Activated T-helper 2 cell treated with anti-CD3 and anti-CD28 coated beads, Interferon-gamma antibody, Interleukin-2, Interleukin-4, amounts not matched to agents 10 μg/mL and 5 μg/mL and 100 μg/mL, durations not matched to agents 14 hours and 24 hours and 36 hours (primary cell): ENCODE data around the gene ARMH4. TPM values are rescaled to one million over a fixed set of nuclear protein-coding genes. Genes with fewer than 3 reads are reported as not detected.

Source experiments
- DNase-seq: peaks from one replicate; pipeline ENCODE4 v3.0.0; 2021; ENCODE audit warnings: low spot score
- H3K27ac Mint-ChIP-seq: one replicate; pipeline ENCODE4 v1.8.0; 2021; ENCODE audit warnings: mixed read lengths
- H3K27me3 Mint-ChIP-seq: one replicate; pipeline ENCODE4 v1.8.0; 2021; ENCODE audit warnings: low read depth, mixed read lengths
- H3K36me3 Mint-ChIP-seq: one replicate; pipeline ENCODE4 v1.8.0; 2021; ENCODE audit warnings: low read depth, mixed read lengths
- H3K4me1 Mint-ChIP-seq: one replicate; pipeline ENCODE4 v1.8.0; 2021; ENCODE audit warnings: low read depth, mixed read lengths
- H3K4me3 Mint-ChIP-seq: one replicate; pipeline ENCODE4 v1.8.0; 2021; ENCODE audit warnings: low read depth, mild to moderate bottlenecking, moderate library complexity, mixed read lengths
- H3K9me3 Mint-ChIP-seq: one replicate; pipeline ENCODE4 v1.8.0; 2021; ENCODE audit warnings: mixed read lengths
- intact Hi-C: fragments of 100-400 bp; cut with micrococcal nuclease; formaldehyde crosslinking; loops from one replicate; pipeline ENCODE4 v1.15.1; 2023
- total RNA-seq: library from RNA; stranded (reverse); gene quantifications from 2 replicates; pipeline ENCODE4 v1.2.3, GENCODE V29; 2022

The ARMH4 gene
- total RNA-seq, 1 donor from 2014 or later, result 0.18 TPM

DNA sequence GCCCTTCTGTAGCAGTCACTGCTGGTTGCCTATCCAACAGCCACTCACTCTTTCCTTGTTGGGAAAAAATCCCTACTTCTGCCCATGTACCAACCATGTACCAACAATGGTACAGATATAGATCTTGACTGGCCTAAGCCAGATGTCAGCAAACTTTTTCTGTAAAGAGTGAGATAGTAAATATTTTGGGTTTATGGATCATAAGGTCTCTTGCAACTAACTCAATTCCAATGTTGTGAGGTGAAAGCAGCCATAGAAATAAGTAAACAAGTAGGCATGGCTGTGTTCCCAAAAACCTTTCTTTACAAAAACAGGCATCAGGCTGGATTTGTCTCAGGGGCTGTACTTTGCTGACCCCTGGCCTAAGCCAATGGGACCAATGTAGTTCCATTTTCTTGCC, 73.5 kb downstream of the ARMH4 start:
- Mint-ChIP-seq H3K27me3 (no peaks in the 10 kb centered on the region), H3K36me3 (no peaks in the 10 kb centered on the region), H3K27ac (no peak overlapping the region), H3K9me3 (no peaks in the 10 kb centered on the region), H3K4me1 (peaks cover 4% of the 10 kb centered on the region), H3K4me3 (no peak overlapping the region)
- DNase-seq, result no peak
- intact Hi-C loops, result no loop called here

DNA sequence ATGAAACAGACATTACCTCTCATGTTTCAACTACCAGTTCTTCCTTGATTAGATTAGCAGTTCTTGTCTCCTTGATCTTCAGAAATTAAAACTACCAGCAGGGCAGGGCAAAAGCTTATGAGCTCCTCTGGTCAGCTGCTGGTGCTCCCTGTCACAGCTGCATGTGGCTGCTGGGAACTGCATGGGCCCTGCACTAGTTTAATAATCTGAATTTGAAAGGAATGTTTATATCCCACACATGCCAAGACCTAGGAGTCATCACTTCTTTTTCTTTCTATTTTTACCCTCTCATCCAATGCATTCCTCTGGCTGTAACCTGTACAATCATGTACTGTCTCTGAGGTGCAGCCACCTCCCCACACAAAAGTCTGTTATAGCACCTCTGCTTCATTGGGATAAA, 73.9 kb downstream of the ARMH4 start:
- Mint-ChIP-seq H3K27me3 (no peaks in the 10 kb centered on the region), H3K4me3 (no peak overlapping the region), H3K9me3 (no peaks in the 10 kb centered on the region), H3K36me3 (no peaks in the 10 kb centered on the region), H3K4me1 (peaks cover 4% of the 10 kb centered on the region), H3K27ac (no peak overlapping the region)
- intact Hi-C loops, result no loop called here
- no peak for DNase-seq

DNA sequence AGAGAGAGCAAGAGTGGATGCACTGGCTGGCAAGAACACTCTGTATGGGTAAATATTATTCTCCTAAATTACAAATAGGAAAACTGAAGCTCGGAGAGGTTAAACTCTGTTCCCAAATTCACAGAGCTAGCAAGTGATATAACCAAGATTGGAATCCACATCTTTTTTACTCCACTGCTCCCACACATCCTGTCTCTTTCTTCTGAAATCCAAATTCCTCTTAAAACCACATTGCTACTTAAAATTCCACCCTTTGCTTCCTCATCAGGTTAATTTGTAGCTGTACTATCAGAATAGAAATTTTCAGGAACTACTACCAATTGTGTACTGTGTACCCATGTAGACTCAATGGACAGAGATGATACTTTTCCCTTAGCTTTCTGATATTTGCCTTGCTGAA, 74.4 kb downstream of the ARMH4 start:
- Mint-ChIP-seq H3K9me3 (no peaks in the 10 kb centered on the region), H3K27me3 (no peaks in the 10 kb centered on the region), H3K4me1 (peaks cover 1% of the 10 kb centered on the region), H3K27ac (no peak overlapping the region), H3K36me3 (no peaks in the 10 kb centered on the region), H3K4me3 (no peak overlapping the region)
- intact Hi-C loops, result no loop called here
- no peak for DNase-seq

DNA sequence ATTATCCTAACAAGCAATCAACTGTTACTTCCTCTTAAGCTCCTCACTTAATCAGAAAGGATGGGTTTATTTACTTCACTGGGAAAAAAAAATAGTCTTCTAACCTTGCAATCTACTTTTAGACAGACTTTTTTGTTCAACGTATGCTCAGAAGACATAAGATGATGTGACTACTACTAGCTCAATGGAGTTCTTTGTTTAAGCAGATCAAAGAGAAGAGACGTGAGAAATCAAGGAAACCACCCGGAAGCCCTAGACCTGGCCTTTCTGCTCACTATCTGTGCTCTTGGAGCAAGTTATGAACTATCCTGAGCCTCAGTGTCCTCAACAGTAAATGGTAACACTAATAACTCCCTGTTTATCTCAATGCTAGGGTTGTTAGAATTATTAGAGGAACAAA, 78.5 kb downstream of the ARMH4 start:
- no peak for DNase-seq
- intact Hi-C loops, result loop anchor here (5.0 kb wide), 2 partner anchors 381 to 586 kb away; no protein-coding TSS in a partner anchor
- H3K9me3 Mint-ChIP-seq, result no peaks in the 10 kb centered on the region

DNA sequence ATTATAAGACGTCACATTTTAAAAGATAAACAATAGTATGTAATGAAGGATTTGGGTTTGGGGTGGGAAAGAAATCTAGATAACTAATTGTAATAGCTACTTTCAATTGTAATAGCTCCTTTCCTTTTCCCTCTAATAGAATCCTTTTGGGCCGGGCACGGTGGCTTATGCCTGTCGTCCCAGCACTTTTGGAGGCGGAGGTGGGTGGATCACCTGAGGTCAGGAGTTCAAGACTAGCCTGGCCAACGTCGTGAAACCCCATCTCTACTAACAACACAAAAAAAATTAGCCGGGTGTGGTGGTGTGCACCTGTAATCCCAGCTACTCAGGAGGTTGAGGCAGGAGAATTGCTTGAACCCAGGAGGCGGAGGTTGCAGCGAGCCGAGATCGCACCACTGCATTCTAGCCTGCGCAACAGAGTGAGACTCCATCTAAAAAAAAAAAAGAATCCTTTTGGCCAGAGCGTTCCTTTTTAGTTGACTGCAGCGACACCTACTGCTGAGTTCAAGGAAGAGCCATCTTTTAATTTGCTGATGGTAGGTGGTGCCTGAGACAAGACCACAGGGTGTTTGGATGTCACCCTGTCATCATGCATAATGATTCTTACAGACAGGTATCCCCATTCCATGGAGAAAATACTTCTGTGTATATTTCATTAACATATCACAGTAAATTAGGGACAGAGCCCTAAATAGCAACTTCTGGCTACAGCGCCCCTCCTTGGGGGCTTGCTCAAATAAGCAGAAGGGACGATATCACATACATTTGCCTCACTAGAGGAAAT, 79.5 kb downstream of the ARMH4 start:
- Mint-ChIP-seq H3K36me3 (no peaks in the 10 kb centered on the region), H3K4me3 (no peak overlapping the region), H3K9me3 (no peaks in the 10 kb centered on the region), H3K27ac (no peak overlapping the region), H3K4me1 (no peaks in the 10 kb centered on the region), H3K27me3 (peaks cover 4% of the 10 kb centered on the region)
- peak; percentile 22 for DNase-seq
- intact Hi-C loops, result loop anchor here (5.0 kb wide), 2 partner anchors 380 to 585 kb away; no protein-coding TSS in a partner anchor

More for the DNA sequence above, 78.5 kb downstream of the ARMH4 start:
- H3K4me1 Mint-ChIP-seq, result no peaks in the 10 kb centered on the region
- H3K4me3 Mint-ChIP-seq, result no peak overlapping the region
- no peaks in the 10 kb centered on the region for H3K36me3 Mint-ChIP-seq
- no peak overlapping the region for H3K27ac Mint-ChIP-seq
- H3K27me3 Mint-ChIP-seq, result peaks cover 4% of the 10 kb centered on the region

DNA sequence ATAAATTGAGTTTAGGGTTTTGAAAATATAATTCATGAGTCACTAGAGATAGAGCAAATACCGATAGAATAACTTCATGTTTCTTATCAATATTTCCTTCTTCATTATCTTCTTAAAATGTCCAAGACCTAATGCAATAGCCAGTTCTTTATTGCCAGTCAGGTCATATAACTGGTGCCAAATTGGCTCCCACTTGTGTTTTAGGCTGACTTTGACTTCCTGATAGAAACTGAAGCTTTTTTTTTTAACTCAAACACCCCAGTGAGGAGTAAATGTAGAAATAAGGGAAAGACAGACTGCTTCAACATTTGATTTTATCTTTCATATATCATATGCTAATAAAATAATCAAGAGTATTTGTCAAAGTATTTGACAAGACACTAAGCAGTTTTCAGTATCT, 80.7 kb downstream of the ARMH4 start:
- no peak overlapping the region for H3K27ac Mint-ChIP-seq
- no peak overlapping the region for H3K4me3 Mint-ChIP-seq
- H3K36me3 Mint-ChIP-seq, result no peaks in the 10 kb centered on the region
- no peaks in the 10 kb centered on the region for H3K4me1 Mint-ChIP-seq
- peaks cover 4% of the 10 kb centered on the region for H3K27me3 Mint-ChIP-seq
- no peaks in the 10 kb centered on the region for H3K9me3 Mint-ChIP-seq
- DNase-seq, result no peak
- intact Hi-C loops, result loop anchor here (5.0 kb wide), 2 partner anchors 379 to 584 kb away; no protein-coding TSS in a partner anchor

DNA sequence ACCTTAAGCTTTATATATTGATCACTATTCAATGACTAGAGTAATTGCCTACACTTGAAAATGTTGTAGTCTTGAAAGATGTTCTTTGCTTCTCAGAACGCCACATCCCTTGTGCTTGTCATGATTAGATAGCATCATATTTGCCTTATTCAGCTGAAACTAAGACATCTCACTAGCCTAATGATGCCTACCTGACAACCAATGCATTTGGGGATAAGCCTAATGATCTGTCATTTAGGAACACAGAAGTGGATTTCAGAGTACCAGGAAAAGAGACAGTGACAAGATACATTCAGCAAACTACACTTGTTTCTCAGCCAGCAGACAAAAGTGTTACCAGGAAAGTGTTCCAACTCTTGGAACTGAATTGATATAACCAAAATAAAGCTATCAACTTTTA, 83.7 kb downstream of the ARMH4 start:
- H3K36me3 Mint-ChIP-seq, result no peaks in the 10 kb centered on the region
- H3K27ac Mint-ChIP-seq, result no peak overlapping the region
- intact Hi-C loops, result no loop called here
- peaks cover 5% of the 10 kb centered on the region for H3K27me3 Mint-ChIP-seq
- no peaks in the 10 kb centered on the region for H3K4me1 Mint-ChIP-seq
- H3K9me3 Mint-ChIP-seq, result no peaks in the 10 kb centered on the region
- no peak for DNase-seq
- H3K4me3 Mint-ChIP-seq, result no peak overlapping the region

DNA sequence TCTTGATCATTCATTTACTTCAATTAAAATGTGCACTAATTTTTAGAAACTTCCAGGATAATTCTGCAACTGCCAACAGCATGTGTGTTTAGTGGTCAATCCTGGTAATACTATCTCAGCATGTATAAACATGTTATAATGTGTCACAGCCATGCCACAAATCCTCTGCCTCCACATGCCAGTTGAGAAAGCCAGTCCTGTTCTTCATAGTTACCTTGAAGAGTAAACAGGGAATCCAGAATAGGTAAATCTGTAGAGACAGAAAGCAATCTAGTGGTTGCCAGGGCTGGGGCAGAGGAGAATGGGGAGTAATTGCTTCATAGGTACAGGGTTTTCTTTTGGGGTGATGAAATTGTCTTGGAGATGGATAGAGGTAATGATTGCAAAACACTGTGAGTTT, 85.9 kb downstream of the ARMH4 start:
- intact Hi-C loops, result no loop called here
- H3K36me3 Mint-ChIP-seq, result no peaks in the 10 kb centered on the region
- H3K4me1 Mint-ChIP-seq, result no peaks in the 10 kb centered on the region
- no peak overlapping the region for H3K4me3 Mint-ChIP-seq
- H3K9me3 Mint-ChIP-seq, result no peaks in the 10 kb centered on the region
- no peak overlapping the region for H3K27ac Mint-ChIP-seq
- peaks cover 3% of the 10 kb centered on the region for H3K27me3 Mint-ChIP-seq
- no peak for DNase-seq

DNA sequence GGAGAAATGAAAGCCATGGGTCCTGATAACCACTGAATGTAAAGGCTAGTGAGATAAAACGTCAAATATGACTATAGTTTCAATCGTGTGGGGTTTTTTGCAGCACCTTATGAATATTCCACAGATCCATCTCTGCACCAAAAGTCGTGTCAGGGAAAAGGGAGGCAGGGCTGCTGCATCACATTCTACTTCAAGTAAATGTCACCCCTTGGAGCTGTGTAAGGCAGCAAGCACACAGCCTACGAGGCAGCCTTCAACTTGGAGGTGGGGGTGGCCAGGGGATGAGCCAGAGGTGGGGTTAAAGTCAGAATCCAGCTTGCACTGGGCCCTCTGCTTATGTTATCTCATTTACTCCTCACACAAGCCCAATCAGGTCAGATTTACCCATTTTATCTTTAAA, 90.4 kb downstream of the ARMH4 start:
- Mint-ChIP-seq H3K27ac (no peak overlapping the region), H3K4me3 (no peak overlapping the region), H3K9me3 (no peaks in the 10 kb centered on the region), H3K36me3 (no peaks in the 10 kb centered on the region), H3K27me3 (peaks cover 1% of the 10 kb centered on the region), H3K4me1 (no peaks in the 10 kb centered on the region)
- DNase-seq, result no peak
- intact Hi-C loops, result no loop called here

DNA sequence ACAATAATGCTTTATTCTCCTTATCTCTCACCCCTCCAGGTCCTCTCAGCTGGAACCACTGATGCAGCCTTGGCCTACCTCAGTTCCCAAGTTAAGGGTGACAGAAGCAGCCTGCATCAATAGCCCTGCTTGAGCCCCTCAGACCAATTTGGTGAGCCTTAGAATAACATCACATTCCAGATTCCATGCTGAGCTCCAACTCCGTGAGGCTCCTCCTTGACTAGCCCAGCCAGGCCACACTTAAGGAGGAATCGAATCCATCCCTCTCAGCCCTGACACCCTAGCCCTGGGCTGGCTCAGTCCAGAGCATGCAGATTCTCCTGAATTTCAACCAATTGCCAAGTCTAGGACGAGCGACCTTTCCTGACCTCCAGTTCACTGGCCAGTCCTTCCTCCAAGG, 91.1 kb downstream of the ARMH4 start:
- peaks cover 3% of the 10 kb centered on the region for H3K27me3 Mint-ChIP-seq
- no peaks in the 10 kb centered on the region for H3K36me3 Mint-ChIP-seq
- H3K9me3 Mint-ChIP-seq, result no peaks in the 10 kb centered on the region
- H3K4me1 Mint-ChIP-seq, result no peaks in the 10 kb centered on the region
- H3K4me3 Mint-ChIP-seq, result no peak overlapping the region
- DNase-seq, result no peak
- no peak overlapping the region for H3K27ac Mint-ChIP-seq
- intact Hi-C loops, result no loop called here

DNA sequence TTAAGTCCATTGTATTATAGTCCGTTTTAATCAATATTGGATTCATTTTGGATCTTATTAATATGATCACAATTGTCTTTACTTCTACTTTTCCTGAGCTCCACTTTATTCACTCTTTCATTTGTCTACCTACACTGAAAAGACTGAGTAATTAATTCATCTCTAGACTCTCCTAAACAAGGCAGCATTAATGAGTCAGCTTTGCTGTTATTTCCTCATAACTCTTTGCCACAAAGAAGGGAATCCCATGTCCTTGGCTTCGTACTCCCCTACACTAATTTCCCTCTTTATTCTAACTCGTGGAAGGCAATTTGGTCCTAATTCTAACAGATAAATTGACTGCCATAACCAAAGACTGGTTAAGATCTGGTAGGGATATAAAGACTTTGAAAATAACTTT, 91.9 kb downstream of the ARMH4 start:
- Mint-ChIP-seq H3K4me1 (no peaks in the 10 kb centered on the region), H3K27ac (no peak overlapping the region), H3K36me3 (no peaks in the 10 kb centered on the region), H3K4me3 (no peak overlapping the region), H3K9me3 (no peaks in the 10 kb centered on the region), H3K27me3 (peaks cover 3% of the 10 kb centered on the region)
- intact Hi-C loops, result no loop called here
- DNase-seq, result no peak

DNA sequence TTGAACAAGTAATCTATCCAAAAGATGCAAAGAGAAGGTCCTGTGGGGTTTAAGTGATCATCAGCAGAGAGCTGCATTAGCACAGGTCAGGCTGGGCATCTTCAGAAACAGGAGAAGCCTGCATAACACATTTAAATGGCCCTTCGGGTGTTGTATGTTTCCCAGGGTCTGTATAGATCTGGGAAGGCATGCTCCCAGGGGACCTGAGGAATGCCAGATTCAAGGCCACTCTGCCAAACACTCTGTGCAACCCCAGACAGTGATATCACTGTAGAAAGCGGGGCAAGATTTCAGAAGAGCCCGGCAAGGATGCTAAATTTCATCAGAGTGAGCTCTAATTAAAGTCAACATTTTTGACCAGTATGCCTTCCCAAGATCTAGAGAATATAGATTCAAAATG, 92.9 kb downstream of the ARMH4 start:
- no peak overlapping the region for H3K27ac Mint-ChIP-seq
- no peaks in the 10 kb centered on the region for H3K4me1 Mint-ChIP-seq
- no peak for DNase-seq
- intact Hi-C loops, result no loop called here
- no peaks in the 10 kb centered on the region for H3K36me3 Mint-ChIP-seq
- H3K27me3 Mint-ChIP-seq, result peaks cover 2% of the 10 kb centered on the region
- H3K9me3 Mint-ChIP-seq, result no peaks in the 10 kb centered on the region
- no peak overlapping the region for H3K4me3 Mint-ChIP-seq

DNA sequence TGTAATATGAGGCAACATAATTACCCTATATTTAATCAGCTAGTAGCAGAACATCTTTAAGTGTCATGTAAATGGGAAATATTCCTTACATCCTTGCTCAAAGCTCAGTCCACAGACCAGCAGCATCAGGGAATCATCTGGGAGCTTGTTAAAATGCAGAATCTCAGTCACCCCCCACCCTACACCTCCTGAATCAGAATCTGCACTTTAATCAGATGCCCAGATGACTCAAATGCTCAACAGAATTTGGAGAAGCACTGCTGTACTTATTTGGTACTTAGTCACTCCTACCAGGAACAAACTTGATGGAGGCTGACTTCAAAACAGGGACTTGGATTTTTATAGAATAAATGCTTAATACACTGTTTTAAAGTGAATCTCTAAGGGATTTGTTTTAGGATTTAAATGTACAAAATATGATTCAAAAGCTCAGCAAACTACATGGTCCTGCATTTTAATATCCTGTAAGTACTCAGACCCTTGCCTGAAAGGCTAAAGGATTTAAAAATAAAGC, 96.5 kb downstream of the ARMH4 start:
- no peaks in the 10 kb centered on the region for H3K4me1 Mint-ChIP-seq
- no peak overlapping the region for H3K4me3 Mint-ChIP-seq
- H3K9me3 Mint-ChIP-seq, result no peaks in the 10 kb centered on the region
- H3K27ac Mint-ChIP-seq, result no peak overlapping the region
- intact Hi-C loops, result no loop called here
- DNase-seq, result no peak
- H3K36me3 Mint-ChIP-seq, result no peaks in the 10 kb centered on the region
- peaks cover 2% of the 10 kb centered on the region for H3K27me3 Mint-ChIP-seq
